Uterus (tissue), 2 donors: ENCODE data around the gene PDE5A.

Experiments
- CTCF ChIP-seq, 4 experiments: fragments of 200-600 bp in 2 of 4; fragments of 450-650 bp in 2 of 4; sonication (generic) in 2 of 4; IDR thresholded peaks; one replicate each; pipeline ENCODE4 v1.5.1; 2016 to 2019; ENCODE audit warnings: antibody characterized with exemption in 4 of 4, mild to moderate bottlenecking in 2 of 4, moderate library complexity in 1 of 4
- POLR2A ChIP-seq, 2 donors: fragments of 450-650 bp; IDR thresholded peaks; one replicate each; pipeline ENCODE4 v1.6.1; 2016; ENCODE audit warnings: antibody characterized with exemption in 2 of 2, mild to moderate bottlenecking in 1 of 2, moderate library complexity in 1 of 2

GRCh38 chr4:119632216-119632615, 3.6 kb upstream of the PDE5A start:
- TF ChIP-seq CTCF (IDR thresholded peaks at IDR 0.05): no peak
- no peak for TF ChIP-seq POLR2A (IDR thresholded peaks at IDR 0.05)
